Measurements from ENCODE around the gene PDE10A.
"Not testable (repeated sequence)": the region's sequence is repeated elsewhere in the genome, so short reads cannot be mapped to it uniquely, and the experiment has no call there.

The PDE10A gene

DNA sequence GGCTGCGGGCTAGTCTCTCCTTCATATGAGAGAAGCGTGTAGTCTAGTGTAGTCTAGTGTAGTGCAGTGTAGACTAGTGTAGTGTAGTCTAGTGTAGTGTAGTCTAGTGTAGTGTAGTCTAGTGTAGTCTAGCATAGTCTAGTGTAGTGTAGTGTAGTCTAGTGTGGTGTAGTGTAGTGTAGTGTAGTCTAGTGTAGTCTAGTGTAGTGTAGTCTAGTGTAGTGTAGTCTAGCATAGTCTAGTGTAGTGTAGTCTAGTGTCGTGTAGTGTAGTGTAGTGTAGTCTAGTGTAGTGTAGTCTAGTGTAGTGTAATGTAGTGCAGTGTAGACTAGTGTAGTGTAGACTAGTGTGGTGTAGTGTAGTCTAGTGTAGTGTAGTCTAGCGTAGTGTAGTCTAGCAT lies 44.1 kb downstream of the PDE10A start:
- DNase-seq, result not testable (repeated sequence)

- no peak for DNase-seq
These were observed 44.8 kb downstream of the PDE10A start for GRCh38 chr6:165618241-165618640.

DNA sequence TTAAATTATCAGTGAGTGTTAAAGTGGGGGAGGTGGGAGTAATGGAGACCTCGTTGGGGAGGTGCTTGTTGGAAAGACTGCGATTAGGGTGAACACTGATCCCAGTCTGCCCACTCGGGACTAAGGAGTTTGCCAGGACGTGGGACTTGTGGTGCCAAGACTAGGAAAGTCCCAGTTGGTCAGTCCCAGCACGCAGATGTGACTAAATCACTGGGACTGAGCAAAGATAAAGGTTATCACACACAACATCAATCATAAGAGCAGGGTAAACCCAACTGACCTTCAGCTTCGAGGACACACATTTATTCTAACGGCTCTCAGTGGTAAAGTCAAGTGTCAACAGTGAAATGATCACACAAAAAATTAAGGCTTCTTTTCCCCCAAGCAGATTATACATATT lies 45.5 kb downstream of the PDE10A start:
- no peak for DNase-seq

DNA sequence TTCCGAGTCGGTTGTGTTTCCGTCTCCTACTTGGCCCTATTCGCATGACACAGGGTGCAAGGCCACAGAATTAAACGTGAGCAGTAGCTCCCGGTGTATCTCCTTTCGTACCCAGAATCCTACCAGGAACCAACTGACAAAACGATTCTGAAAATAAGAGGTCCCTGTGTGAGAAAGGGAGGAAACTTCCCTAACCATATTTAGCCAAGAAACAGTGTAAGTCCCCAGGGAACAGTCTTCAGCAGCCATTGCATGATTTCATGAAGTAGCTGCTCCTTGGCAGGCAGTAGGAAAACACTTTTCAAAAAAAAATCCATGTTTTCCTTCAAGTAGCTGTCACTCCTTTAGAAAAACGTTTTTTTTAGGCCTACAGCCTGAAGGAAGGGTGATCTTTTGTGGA lies 46.9 kb downstream of the PDE10A start:
- no peak for DNase-seq

DNA sequence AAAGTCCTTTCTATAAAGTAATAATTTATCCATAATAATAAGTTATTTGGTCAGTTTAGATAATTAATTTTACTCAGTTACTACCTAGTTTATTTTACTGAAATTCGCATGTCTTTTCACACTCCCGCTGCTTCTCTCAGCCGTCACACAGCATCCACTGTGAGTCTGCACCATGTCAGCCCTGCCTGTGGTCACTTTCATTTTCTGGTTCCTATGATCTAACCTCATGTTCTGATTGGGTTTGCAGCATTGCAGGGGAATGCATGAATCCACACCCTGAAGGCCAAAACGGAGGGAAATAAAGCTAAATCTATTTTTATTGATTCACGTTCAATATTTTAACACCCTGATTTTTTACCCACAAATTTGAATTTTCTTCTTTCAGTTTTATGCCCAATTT lies 47.4 kb downstream of the PDE10A start:
- DNase-seq, result no peak

- DNase-seq, result no peak
These were observed 51.7 kb downstream of the PDE10A start for GRCh38 chr6:165611294-165611693.

- DNase-seq, result not testable (repeated sequence)
These were observed 54.5 kb downstream of the PDE10A start for GRCh38 chr6:165608577-165608976.

GRCh38 chr6:165606740-165607008 lies 56.4 kb downstream of the PDE10A start:
- DNase-seq, result no peak

GRCh38 chr6:165605901-165606739 lies 56.9 kb downstream of the PDE10A start:
- no peak for DNase-seq

DNA sequence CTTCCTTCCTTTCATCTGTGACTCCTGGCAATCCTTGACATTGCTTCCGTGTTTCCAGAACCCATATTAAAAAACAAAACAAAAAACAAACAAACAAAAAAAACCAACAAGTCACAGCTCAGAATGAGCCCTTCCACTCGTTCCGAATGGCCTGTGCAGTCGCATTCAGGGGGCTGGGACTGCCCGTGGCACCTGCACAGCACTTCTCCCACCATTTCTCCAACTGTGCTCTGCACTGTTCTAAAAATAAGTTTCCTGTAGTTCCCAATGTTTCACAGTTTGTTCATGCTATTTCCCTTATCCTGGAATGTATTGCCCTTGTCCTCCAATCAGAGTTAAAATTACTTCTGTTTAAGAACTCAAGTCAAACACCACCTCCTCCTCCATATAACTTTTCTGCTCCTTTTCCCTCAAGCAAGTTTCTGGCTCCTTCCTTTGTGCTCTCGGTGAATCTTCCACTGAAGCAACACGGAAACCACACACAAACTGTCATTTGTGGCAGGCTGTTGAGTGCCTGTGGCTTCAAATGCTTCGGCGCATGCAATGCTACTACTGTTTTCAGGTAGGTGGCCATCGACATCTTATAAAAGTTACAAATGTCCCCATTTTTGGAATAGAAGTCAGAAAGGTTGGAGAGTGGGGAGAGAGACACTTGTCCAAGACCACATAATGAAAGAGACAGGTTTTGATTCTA lies 57.7 kb downstream of the PDE10A start:
- no peak for DNase-seq

GRCh38 chr6:165602291-165602690 lies 60.8 kb downstream of the PDE10A start:
- no peak for DNase-seq

DNA sequence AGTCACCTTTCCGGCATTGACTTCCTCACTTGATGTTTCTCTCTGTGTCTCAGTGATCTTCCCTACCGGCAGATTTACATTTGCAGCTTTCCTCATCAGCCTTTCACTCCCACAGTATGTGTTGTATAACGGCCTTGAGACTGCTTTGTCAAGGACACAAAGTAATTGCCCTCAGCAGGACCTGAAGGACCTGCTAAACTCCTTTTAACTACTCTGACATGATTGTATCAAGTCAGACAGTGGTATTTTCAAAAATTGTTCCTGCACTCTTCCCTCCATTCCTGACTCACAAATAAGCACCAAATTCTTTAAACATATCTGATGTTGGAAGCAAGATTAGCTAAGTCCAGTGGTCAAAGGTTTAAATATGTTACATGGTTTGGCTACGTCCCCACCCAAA lies 62.4 kb downstream of the PDE10A start:
- DNase-seq, result no peak

- DNase-seq, result no peak
These were observed 63.2 kb downstream of the PDE10A start for GRCh38 chr6:165599596-165600487.

DNA sequence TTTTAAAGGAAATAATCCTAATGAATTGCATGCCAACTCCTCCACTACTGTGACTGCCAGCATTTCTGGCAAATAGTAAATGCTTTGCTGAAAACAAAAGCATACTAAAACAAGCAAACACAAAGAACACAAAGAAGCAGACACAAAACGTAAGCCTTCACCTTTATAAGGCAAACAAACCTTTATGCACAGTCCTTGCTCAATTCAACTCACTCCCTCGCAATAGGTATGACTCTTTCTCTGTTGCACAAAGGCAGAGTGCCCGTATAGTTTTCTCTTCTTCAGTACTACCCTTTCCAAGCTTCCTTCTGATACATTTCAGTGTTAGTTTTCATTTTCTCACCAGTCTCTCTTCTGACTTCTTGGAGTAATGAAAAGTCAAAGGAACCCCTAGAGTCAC lies 63.9 kb downstream of the PDE10A start:
- DNase-seq, result no peak

DNA sequence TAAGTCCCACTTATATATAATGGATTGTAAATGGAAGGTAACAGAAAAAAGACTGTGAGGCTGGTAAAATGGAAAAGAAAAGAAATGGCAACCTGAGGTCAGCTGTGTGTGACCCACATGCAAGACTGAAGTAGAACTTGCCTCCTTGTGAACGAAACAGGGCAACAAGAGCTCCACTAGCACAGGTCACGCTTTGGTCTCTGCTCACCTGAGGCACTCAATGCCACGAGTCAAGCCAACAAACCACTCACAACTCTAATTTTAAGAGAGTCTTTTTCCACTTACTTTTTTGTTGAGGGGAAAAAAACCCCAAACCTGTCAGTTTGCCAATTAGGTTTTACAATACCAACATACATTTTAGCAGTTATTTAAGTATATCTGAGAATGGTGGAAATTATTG lies 65.2 kb downstream of the PDE10A start:
- no peak for DNase-seq

DNA sequence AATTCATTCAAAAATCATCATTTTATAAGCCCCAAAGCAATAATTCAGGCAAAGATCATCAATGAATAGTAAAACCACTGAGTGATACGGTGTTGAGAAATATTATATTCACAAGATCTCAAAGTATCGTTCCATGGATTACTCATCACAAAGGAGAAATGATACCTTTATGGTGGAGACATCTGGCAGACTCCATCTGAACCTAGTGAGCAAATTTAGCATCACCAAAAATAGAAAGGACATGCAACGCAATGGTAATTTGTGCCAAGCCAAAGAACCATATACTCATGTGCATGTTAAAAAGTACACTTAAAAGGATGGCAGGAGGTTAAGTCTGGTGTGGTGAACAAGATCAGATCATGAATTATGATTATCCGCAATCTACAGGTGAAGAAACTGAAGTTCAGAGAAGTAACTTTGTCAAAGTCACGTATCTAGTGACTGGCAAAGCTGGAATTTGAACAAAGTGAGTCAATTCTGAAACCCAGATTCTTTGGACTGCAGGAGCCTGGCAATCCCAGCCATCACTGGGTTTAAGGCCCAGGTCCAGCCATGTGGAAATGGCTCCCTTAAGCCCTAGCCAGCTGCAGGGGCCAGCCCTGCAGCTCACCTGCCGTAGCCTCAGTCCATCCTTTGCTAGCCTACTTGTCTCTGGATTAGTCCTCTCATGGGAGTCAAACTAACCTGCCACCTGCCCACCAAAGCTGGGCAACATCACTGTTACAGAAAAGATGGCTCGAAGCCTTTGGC lies 68.3 kb downstream of the PDE10A start:
- no peak for DNase-seq

DNA sequence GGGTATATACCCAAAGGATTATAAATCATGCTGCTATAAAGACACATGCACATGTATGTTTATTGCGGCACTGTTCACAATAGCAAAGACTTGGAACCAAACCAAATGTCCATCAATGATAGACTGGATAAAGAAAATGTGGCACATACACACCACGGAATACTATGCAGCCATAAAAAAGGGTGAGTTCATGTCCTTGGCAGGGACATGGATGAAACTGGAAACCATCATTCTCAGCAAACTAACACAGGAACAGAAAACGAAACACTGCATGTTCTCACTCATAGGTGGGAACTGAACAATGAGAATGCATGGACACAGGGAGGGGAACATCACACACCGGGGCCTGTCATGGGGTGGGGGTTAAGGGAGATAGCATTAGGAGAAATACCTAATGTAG lies 70.1 kb downstream of the PDE10A start:
- not testable (repeated sequence) for DNase-seq

- no peak for DNase-seq
These were observed 74.5 kb downstream of the PDE10A start for GRCh38 chr6:165588515-165588914.

GRCh38 chr6:165587206-165587605 lies 75.8 kb downstream of the PDE10A start:
- no peak for DNase-seq

DNA sequence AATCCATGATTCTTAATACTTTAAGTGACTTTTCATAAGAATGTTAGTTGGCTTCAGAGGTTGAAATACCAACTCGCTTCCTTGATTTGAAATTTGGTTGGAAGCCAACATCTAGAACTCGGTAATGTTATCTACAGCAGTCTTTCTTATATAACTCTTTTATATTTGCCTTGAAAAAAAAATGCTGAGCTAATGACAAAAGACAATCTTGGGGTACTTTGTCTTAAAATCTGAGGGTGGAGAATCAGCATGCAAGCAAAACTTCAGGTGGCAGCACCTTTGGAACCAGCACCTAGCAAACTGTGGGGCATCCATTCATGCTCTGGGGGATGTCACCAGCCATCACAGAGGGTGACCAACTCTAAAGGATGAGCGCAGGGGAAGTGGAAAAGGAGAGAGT lies 76.3 kb downstream of the PDE10A start:
- DNase-seq, result no peak

- DNase-seq, result no peak
These were observed 78.0 kb downstream of the PDE10A start for GRCh38 chr6:165585060-165585459.

DNA sequence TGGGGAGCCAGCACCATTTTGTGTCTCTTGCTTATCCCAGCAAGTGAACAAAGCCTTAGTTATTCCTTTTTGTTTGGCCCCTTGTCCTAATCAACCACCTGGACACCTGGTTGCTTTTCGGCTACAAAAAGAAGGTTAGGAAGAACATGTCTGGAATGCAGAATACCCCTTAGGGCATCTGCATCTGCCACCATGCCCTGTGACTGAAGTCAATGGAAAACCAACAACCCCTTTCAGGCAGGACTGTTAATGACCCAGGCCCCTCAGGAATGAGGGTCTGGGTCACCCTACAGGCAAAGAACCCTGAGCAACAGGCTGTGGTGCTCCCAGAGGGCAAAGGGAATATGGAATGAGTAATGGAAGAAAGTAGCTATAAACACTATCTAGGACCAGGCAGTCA lies 78.5 kb downstream of the PDE10A start:
- no peak for DNase-seq

DNA sequence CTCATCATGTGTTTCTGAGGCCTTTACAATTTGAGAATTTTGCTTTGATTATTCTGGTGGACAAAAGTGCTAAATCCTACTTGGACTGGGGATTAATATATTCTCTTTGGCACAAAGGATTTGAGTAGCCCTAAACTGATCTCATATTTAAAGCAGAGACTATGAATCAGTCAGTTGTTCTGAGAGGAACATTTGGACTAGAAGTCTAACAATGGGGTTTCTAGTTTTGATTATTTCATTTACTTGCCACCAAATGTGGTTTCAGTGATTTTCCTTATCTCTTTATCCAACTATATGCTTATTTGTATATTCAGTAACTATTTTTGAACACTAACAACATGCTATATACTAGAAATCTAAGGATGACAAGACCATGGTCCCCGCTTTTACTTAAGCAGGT lies 81.4 kb downstream of the PDE10A start:
- DNase-seq, result no peak

Measured in stimulated activated naive CD4-positive, alpha-beta T cell (primary cell).